ENCODE results near the gene RBKS. TPM values are rescaled to one million over a fixed set of nuclear protein-coding genes. Genes with fewer than 3 reads are reported as not detected.

The RBKS gene
- total and polyA plus RNA-seq, 12 donors: 0.88 to 9.1 (median 5.0) TPM

- DNase-seq: peak; percentile 66 to 89
- Histone ChIP-seq H3K27me3 (no peaks in the 10 kb centered on the region), H3K9me3 (no peaks in the 10 kb centered on the region), H3K36me3 (peaks cover 0 to 18% (median 0%) of the 10 kb centered on the region in 9 donors), H3K4me3 (peak overlapping the region; percentile 55 to 84 (median 80)), H3K4me1 (peaks cover 0 to 61% (median 34%) of the 10 kb centered on the region in 9 donors), H3K27ac (peak overlapping the region; percentile 80 to 99 (median 98))
- no peak for TF ChIP-seq CTCF (IDR thresholded peaks at IDR 0.05)
- intact Hi-C loops (cut with DNase I): loop anchor here in 7 of 10 donors (1.0 to 10.0 kb wide), 11 partner anchors 32 to 506 kb away; partner anchors contain the start of gene FOSL2 (in 3 of the 7)
- 17 to 19% methylated on average over 24 of the region's 24 CpGs for WGBS, 2 donors
- ATAC-seq: peak; percentile 18 to 77 (median 54)
Measured at GRCh38 chr2:27890924-27891672, 911 bp upstream of the RBKS start.

GRCh38 chr2:27889774-27890145 lies 427 bp downstream of the RBKS start:
- 22 to 23% methylated on average over 10 of the region's 10 CpGs for WGBS, 2 donors
- peak in 2 of 8 donors; percentile 7 to 8 for ATAC-seq
- Histone ChIP-seq H3K4me1 (peaks cover 0 to 61% (median 34%) of the 10 kb centered on the region in 9 donors), H3K27ac (peak overlapping the region; percentile 80 to 99 (median 98)), H3K36me3 (peaks cover 0 to 4% (median 0%) of the 10 kb centered on the region in 9 donors), H3K27me3 (no peaks in the 10 kb centered on the region), H3K4me3 (peak overlapping the region; percentile 55 to 84 (median 80)), H3K9me3 (no peaks in the 10 kb centered on the region)
- no peak for TF ChIP-seq CTCF (IDR thresholded peaks at IDR 0.05)
- intact Hi-C loops (cut with DNase I): loop anchor here in 8 of 10 donors (1.0 to 10.0 kb wide), 13 partner anchors 33 to 508 kb away; partner anchors contain the start of gene FOSL2 (in 3 of the 8)
- peak in 1 of 2 donors; percentile 23 for DNase-seq

DNA sequence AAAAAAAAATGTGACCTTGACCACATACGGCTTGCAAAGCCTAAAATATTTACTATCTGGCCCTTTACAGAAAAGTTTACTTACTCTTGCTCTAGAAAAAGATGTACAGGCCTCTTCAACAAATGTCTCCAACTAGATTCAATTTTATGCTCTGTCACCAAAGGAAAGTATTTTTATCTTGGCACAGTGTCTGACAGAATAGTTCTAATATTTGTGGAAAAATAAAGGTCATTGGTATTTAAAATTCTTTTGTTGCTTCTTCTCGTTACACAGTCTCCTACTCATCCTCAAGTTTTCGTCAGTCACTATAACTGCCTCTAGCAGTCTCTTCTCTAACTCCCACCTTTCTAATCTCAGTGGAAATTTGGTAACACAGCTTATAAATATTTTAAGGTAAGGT lies 1.4 kb downstream of the RBKS start:
- Histone ChIP-seq H3K4me3 (peak overlapping the region in 1 of 10 donors; percentile 82), H3K36me3 (no peaks in the 10 kb centered on the region), H3K27me3 (no peaks in the 10 kb centered on the region), H3K4me1 (peaks cover 0 to 51% (median 34%) of the 10 kb centered on the region in 9 donors), H3K27ac (peak overlapping the region in 8 of 10 donors; percentile 49 to 99 (median 98)), H3K9me3 (no peaks in the 10 kb centered on the region)
- DNase-seq (no peak), ATAC-seq (no peak)
- 50 to 58% methylated on average over 3 of the region's 3 CpGs for WGBS, 2 donors
- intact Hi-C loops (cut with DNase I): loop anchor here in 3 of 10 donors (10.0 kb wide), 3 partner anchors 84 to 164 kb away; no protein-coding TSS in a partner anchor
- no peak for TF ChIP-seq CTCF (IDR thresholded peaks at IDR 0.05)

- Histone ChIP-seq H3K36me3 (no peaks in the 10 kb centered on the region), H3K27ac (peak overlapping the region in 7 of 10 donors; percentile 29 to 99 (median 98)), H3K4me1 (peaks cover 0 to 42% (median 29%) of the 10 kb centered on the region in 9 donors), H3K9me3 (no peaks in the 10 kb centered on the region), H3K4me3 (no peak overlapping the region), H3K27me3 (no peaks in the 10 kb centered on the region)
- 75 to 78% methylated on average over 3 of the region's 3 CpGs for WGBS, 2 donors
- ATAC-seq: no peak
- DNase-seq: no peak
- intact Hi-C loops (cut with DNase I): loop anchor here in 3 of 10 donors (10.0 kb wide), 3 partner anchors 83 to 163 kb away; no protein-coding TSS in a partner anchor
- TF ChIP-seq CTCF (IDR thresholded peaks at IDR 0.05): no peak
Measured at GRCh38 chr2:27887830-27888229, 2.4 kb downstream of the RBKS start.

Data from heart right ventricle (tissue), 16 donors.